ENCODE results near the gene PDCD1.

The PDCD1 gene

GRCh38 chr2:241850544-241851324 lies 8.0 kb downstream of the PDCD1 start:
- no peak for DNase-seq
- no peak overlapping the region for H3K4me3 Mint-ChIP-seq
- no peaks in the 10 kb centered on the region for H3K9me3 Mint-ChIP-seq
- no peak overlapping the region for H3K27ac Mint-ChIP-seq
- peaks cover 13% of the 10 kb centered on the region for H3K27me3 Mint-ChIP-seq
- H3K4me1 Mint-ChIP-seq = peaks cover 10% of the 10 kb centered on the region
- CTCF ChIA-PET = no interaction called here
- no peaks in the 10 kb centered on the region for H3K36me3 Mint-ChIP-seq

- Mint-ChIP-seq H3K9me3 (no peaks in the 10 kb centered on the region), H3K36me3 (no peaks in the 10 kb centered on the region), H3K4me1 (peaks cover 17% of the 10 kb centered on the region), H3K27ac (no peak overlapping the region), H3K27me3 (peaks cover 19% of the 10 kb centered on the region), H3K4me3 (no peak overlapping the region)
- peak; percentile 17 for DNase-seq
- CTCF ChIA-PET = no interaction called here
These were observed 8.8 kb downstream of the PDCD1 start for GRCh38 chr2:241849616-241850543.

GRCh38 chr2:241848761-241849615 lies 9.7 kb downstream of the PDCD1 start:
- Mint-ChIP-seq H3K4me3 (no peak overlapping the region), H3K9me3 (no peaks in the 10 kb centered on the region), H3K27ac (no peak overlapping the region), H3K27me3 (peaks cover 26% of the 10 kb centered on the region), H3K36me3 (no peaks in the 10 kb centered on the region), H3K4me1 (peaks cover 24% of the 10 kb centered on the region)
- peak; percentile 15 for DNase-seq
- CTCF ChIA-PET = no interaction called here

- H3K4me1 Mint-ChIP-seq = peaks cover 35% of the 10 kb centered on the region
- no peak for DNase-seq
- H3K27ac Mint-ChIP-seq = no peak overlapping the region
- H3K9me3 Mint-ChIP-seq = no peaks in the 10 kb centered on the region
- no peak overlapping the region for H3K4me3 Mint-ChIP-seq
- H3K27me3 Mint-ChIP-seq = peaks cover 48% of the 10 kb centered on the region
- CTCF ChIA-PET = no interaction called here
- H3K36me3 Mint-ChIP-seq = no peaks in the 10 kb centered on the region
These were observed 12.3 kb downstream of the PDCD1 start for GRCh38 chr2:241846406-241846805.

GRCh38 chr2:241844831-241845578 lies 13.7 kb downstream of the PDCD1 start:
- CTCF ChIA-PET = interaction anchor here (0.7 to 1.6 kb wide), 4 partner anchors 15 to 34 kb away, joined by 3 to 9 read pairs (median 4); no protein-coding TSS in a partner anchor
- no peak for DNase-seq
- Mint-ChIP-seq H3K9me3 (no peaks in the 10 kb centered on the region), H3K27ac (no peak overlapping the region), H3K36me3 (no peaks in the 10 kb centered on the region), H3K4me3 (peak overlapping the region; percentile 55), H3K4me1 (peaks cover 35% of the 10 kb centered on the region), H3K27me3 (peaks cover 60% of the 10 kb centered on the region)

- Mint-ChIP-seq H3K36me3 (no peaks in the 10 kb centered on the region), H3K9me3 (no peaks in the 10 kb centered on the region), H3K4me3 (peak overlapping the region; percentile 55), H3K27ac (no peak overlapping the region), H3K27me3 (peaks cover 64% of the 10 kb centered on the region), H3K4me1 (peaks cover 35% of the 10 kb centered on the region)
- CTCF ChIA-PET = interaction anchor here (1.0 to 1.6 kb wide), 3 partner anchors 16 to 35 kb away, joined by 3 to 9 read pairs (median 6); no protein-coding TSS in a partner anchor
- peak; percentile 79 for DNase-seq
These were observed 14.5 kb downstream of the PDCD1 start for GRCh38 chr2:241844066-241844728.

- CTCF ChIA-PET = interaction anchor here (1.0 kb wide), 1 partner anchor 25 kb away, joined by 6 read pairs; no protein-coding TSS in a partner anchor
- H3K36me3 Mint-ChIP-seq = no peaks in the 10 kb centered on the region
- H3K27ac Mint-ChIP-seq = no peak overlapping the region
- DNase-seq = no peak
- H3K27me3 Mint-ChIP-seq = peaks cover 71% of the 10 kb centered on the region
- H3K9me3 Mint-ChIP-seq = no peaks in the 10 kb centered on the region
- peaks cover 35% of the 10 kb centered on the region for H3K4me1 Mint-ChIP-seq
- H3K4me3 Mint-ChIP-seq = peak overlapping the region; percentile 48
These were observed 15.2 kb downstream of the PDCD1 start for GRCh38 chr2:241843321-241844065.

GRCh38 chr2:241842620-241843211 lies 16.0 kb downstream of the PDCD1 start:
- Mint-ChIP-seq H3K9me3 (no peaks in the 10 kb centered on the region), H3K27ac (peak overlapping the region; percentile 64), H3K4me1 (peaks cover 35% of the 10 kb centered on the region), H3K4me3 (peak overlapping the region; percentile 48), H3K27me3 (peaks cover 75% of the 10 kb centered on the region), H3K36me3 (no peaks in the 10 kb centered on the region)
- CTCF ChIA-PET = no interaction called here
- peak; percentile 58 for DNase-seq

GRCh38 chr2:241842067-241842415 lies 16.7 kb downstream of the PDCD1 start:
- DNase-seq = no peak
- H3K27me3 Mint-ChIP-seq = peaks cover 79% of the 10 kb centered on the region
- H3K9me3 Mint-ChIP-seq = no peaks in the 10 kb centered on the region
- H3K4me1 Mint-ChIP-seq = peaks cover 34% of the 10 kb centered on the region
- no peaks in the 10 kb centered on the region for H3K36me3 Mint-ChIP-seq
- CTCF ChIA-PET = no interaction called here
- H3K27ac Mint-ChIP-seq = no peak overlapping the region
- no peak overlapping the region for H3K4me3 Mint-ChIP-seq

- DNase-seq = no peak
- Mint-ChIP-seq H3K9me3 (no peaks in the 10 kb centered on the region), H3K4me3 (no peak overlapping the region), H3K27ac (peak overlapping the region; percentile 19), H3K4me1 (peaks cover 30% of the 10 kb centered on the region), H3K36me3 (no peaks in the 10 kb centered on the region), H3K27me3 (peaks cover 76% of the 10 kb centered on the region)
- CTCF ChIA-PET = no interaction called here
These were observed 17.3 kb downstream of the PDCD1 start for GRCh38 chr2:241841181-241842066.

- H3K27ac Mint-ChIP-seq = no peak overlapping the region
- CTCF ChIA-PET = interaction anchor here (0.7 to 1.2 kb wide), 2 partner anchors 29 to 186 kb away, joined by 3 read pairs; no protein-coding TSS in a partner anchor
- H3K36me3 Mint-ChIP-seq = no peaks in the 10 kb centered on the region
- H3K4me1 Mint-ChIP-seq = no peaks in the 10 kb centered on the region
- no peaks in the 10 kb centered on the region for H3K9me3 Mint-ChIP-seq
- no peak for DNase-seq
- H3K27me3 Mint-ChIP-seq = peaks cover 66% of the 10 kb centered on the region
- H3K4me3 Mint-ChIP-seq = no peak overlapping the region
These were observed 21.3 kb downstream of the PDCD1 start for GRCh38 chr2:241837197-241837965.

Measured in activated naive CD4-positive, alpha-beta T cell treated with anti-CD3 and anti-CD28 coated beads, Interleukin-2, amount 10 ng/mL, durations not matched to agents 7 days and 5 days (primary cell).